GM06990 (cell line): ENCODE measurements around the gene RNF39.

Experiments used
- DNase-seq: peaks from one replicate; pipeline ENCODE4 v3.0.0-alpha.2; 2011; ENCODE audit not compliant: insufficient read length; ENCODE audit errors: extremely low read depth
- H3K27me3 ChIP-seq: replicated peaks from 2 replicates; pipeline ENCODE4 v1.6.0; 2011; ENCODE audit warnings: low read length; ENCODE audit not compliant: control insufficient read depth, insufficient read depth
- H3K36me3 ChIP-seq: 2 replicates; pipeline ENCODE4 v1.5.1; 2011; ENCODE audit warnings: low read length; ENCODE audit not compliant: control insufficient read depth, insufficient read depth
- H3K4me3 ChIP-seq: replicated peaks from 2 replicates; pipeline ENCODE4 v1.5.1; 2011; ENCODE audit warnings: low read depth, mild to moderate bottlenecking, control low read depth, low read length
- CTCF ChIP-seq: IDR thresholded peaks from 2 replicates; pipeline ENCODE4 v1.5.1; 2011; ENCODE audit warnings: low read length, control low read depth, mild to moderate bottlenecking, inconsistent platforms; ENCODE audit not compliant: insufficient read depth, poor library complexity, severe bottlenecking

Gene RNF39

GRCh38 chr6:30100154-30100553, 24.6 kb upstream of the RNF39 start:
- Histone ChIP-seq H3K27me3 (peaks cover 10% of the 10 kb centered on the region), H3K4me3 (no peak overlapping the region)

GRCh38 chr6:30097902-30098768, 22.6 kb upstream of the RNF39 start:
- TF ChIP-seq CTCF, result no peak
- Histone ChIP-seq H3K27me3 (peaks cover 10% of the 10 kb centered on the region), H3K36me3 (no peaks in the 10 kb centered on the region), H3K4me3 (no peak overlapping the region)
- no peak for DNase-seq

More at GRCh38 chr6:30100154-30100553, 24.6 kb upstream of the RNF39 start:
- no peak for DNase-seq
- no peak for TF ChIP-seq CTCF
- no peaks in the 10 kb centered on the region for H3K36me3 ChIP-seq

GRCh38 chr6:30096829-30097228, 21.3 kb upstream of the RNF39 start:
- no peak for TF ChIP-seq CTCF
- no peak for DNase-seq
- peaks cover 11% of the 10 kb centered on the region for H3K27me3 ChIP-seq
- H3K4me3 ChIP-seq, result no peak overlapping the region
- no peaks in the 10 kb centered on the region for H3K36me3 ChIP-seq

- no peak for TF ChIP-seq CTCF
- H3K4me3 ChIP-seq, result no peak overlapping the region
- DNase-seq, result no peak
- no peaks in the 10 kb centered on the region for H3K36me3 ChIP-seq
- peaks cover 9% of the 10 kb centered on the region for H3K27me3 ChIP-seq
Measured at GRCh38 chr6:30093951-30094661, 18.5 kb upstream of the RNF39 start.

GRCh38 chr6:30092852-30093543, 17.4 kb upstream of the RNF39 start:
- no peak for TF ChIP-seq CTCF
- Histone ChIP-seq H3K36me3 (no peaks in the 10 kb centered on the region), H3K27me3 (peaks cover 7% of the 10 kb centered on the region), H3K4me3 (no peak overlapping the region)
- no peak for DNase-seq
